SK-N-SH treated with all-trans-retinoic acid at 6 μM for 48 hours (cell line): Measurements from ENCODE around the gene CACNA1I.
"Not testable (repeated sequence)": the region's sequence is repeated elsewhere in the genome, so short reads cannot be mapped to it uniquely, and the experiment has no call there.

Experiments used
- ARNTL ChIP-seq: fragments of 450-650 bp; formaldehyde crosslinking; IDR thresholded peaks from 2 replicates; pipeline ENCODE4 v1.5.0; 2020; ENCODE audit warnings: low read depth, mild to moderate bottlenecking, moderate library complexity, borderline replicate concordance
- BACH2 ChIP-seq: fragments of 250-450 bp; sonication (Bioruptor Pico); IDR thresholded peaks from 2 replicates; pipeline ENCODE4 v1.9.0; 2021; ENCODE audit warnings: mild to moderate bottlenecking, borderline replicate concordance
- CSDC2 ChIP-seq: fragments of 250-450 bp; sonication (Bioruptor Pico); IDR thresholded peaks from 2 replicates; pipeline ENCODE4 v1.5.0; 2020; ENCODE audit warnings: mild to moderate bottlenecking, moderate library complexity
- OSR1 ChIP-seq: fragments of 250-450 bp; sonication (Bioruptor Pico); IDR thresholded peaks from 2 replicates; pipeline ENCODE4 v1.8.0; 2022; ENCODE audit warnings: moderate library complexity, mild to moderate bottlenecking, inconsistent platforms
- RARB ChIP-seq: fragments of 250-450 bp; sonication (Bioruptor Pico); IDR thresholded peaks from 2 replicates; pipeline ENCODE4 v1.8.0; 2021; ENCODE audit warnings: mild to moderate bottlenecking, moderate library complexity
- TCF4 ChIP-seq: fragments of 250-450 bp; sonication (Bioruptor Pico); IDR thresholded peaks from 2 replicates; pipeline ENCODE4 v1.8.0; 2021; ENCODE audit warnings: mild to moderate bottlenecking, moderate library complexity, borderline replicate concordance
- ZFP3 ChIP-seq: fragments of 250-450 bp; sonication (Bioruptor Pico); IDR thresholded peaks from 2 replicates; pipeline ENCODE4 v1.5.0; 2020; ENCODE audit warnings: mild to moderate bottlenecking, moderate library complexity
- ZNF565 ChIP-seq: fragments of 450-650 bp; formaldehyde crosslinking; conservative IDR thresholded peaks from 2 replicates; pipeline ENCODE4 v1.5.0; 2020; ENCODE audit warnings: low read depth, mild to moderate bottlenecking, moderate library complexity
- TF ChIP-seq, protein P1 (sequence below): fragments of 250-450 bp; sonication (Bioruptor Pico); IDR thresholded peaks from 2 replicates; pipeline ENCODE4 v1.8.0; 2020; ENCODE audit warnings: mild to moderate bottlenecking, moderate library complexity, borderline replicate concordance
- TF ChIP-seq, protein P2 (sequence below): fragments of 250-450 bp; sonication (Bioruptor Pico); IDR thresholded peaks from 2 replicates; pipeline ENCODE4 v1.5.1; 2021; ENCODE audit warnings: mild to moderate bottlenecking, moderate library complexity

DNA sequence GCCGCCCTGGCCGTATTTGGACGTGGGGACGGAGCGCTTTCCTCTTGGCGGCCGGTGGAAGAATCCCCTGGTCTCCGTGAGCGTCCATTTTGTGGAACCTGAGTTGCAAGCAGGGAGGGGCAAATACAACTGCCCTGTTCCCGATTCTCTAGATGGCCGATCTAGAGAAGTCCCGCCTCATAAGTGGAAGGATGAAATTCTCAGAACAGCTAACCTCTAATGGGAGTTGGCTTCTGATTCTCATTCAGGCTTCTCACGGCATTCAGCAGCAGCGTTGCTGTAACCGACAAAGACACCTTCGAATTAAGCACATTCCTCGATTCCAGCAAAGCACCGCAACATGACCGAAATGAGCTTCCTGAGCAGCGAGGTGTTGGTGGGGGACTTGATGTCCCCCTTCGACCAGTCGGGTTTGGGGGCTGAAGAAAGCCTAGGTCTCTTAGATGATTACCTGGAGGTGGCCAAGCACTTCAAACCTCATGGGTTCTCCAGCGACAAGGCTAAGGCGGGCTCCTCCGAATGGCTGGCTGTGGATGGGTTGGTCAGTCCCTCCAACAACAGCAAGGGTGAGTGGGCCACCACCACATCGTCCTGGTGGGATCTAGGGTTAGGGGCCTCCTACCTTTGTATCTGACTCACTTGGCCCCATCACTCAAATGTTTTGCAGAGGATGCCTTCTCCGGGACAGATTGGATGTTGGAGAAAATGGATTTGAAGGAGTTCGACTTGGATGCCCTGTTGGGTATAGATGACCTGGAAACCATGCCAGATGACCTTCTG lies 49.3 kb upstream of the CACNA1I start:
- not testable (repeated sequence) for TF ChIP-seq TCF4 (CRISPR knock-in tag); OSR1; ARNTL (CRISPR knock-in tag); RARB (CRISPR knock-in tag); BACH2; ZNF565 (CRISPR knock-in tag); CSDC2 (CRISPR knock-in tag); ZFP3
- TF ChIP-seq, protein P1, sequence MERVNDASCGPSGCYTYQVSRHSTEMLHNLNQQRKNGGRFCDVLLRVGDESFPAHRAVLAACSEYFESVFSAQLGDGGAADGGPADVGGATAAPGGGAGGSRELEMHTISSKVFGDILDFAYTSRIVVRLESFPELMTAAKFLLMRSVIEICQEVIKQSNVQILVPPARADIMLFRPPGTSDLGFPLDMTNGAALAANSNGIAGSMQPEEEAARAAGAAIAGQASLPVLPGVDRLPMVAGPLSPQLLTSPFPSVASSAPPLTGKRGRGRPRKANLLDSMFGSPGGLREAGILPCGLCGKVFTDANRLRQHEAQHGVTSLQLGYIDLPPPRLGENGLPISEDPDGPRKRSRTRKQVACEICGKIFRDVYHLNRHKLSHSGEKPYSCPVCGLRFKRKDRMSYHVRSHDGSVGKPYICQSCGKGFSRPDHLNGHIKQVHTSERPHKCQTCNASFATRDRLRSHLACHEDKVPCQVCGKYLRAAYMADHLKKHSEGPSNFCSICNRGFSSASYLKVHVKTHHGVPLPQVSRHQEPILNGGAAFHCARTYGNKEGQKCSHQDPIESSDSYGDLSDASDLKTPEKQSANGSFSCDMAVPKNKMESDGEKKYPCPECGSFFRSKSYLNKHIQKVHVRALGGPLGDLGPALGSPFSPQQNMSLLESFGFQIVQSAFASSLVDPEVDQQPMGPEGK, result not testable (repeated sequence)
- TF ChIP-seq, protein P2, sequence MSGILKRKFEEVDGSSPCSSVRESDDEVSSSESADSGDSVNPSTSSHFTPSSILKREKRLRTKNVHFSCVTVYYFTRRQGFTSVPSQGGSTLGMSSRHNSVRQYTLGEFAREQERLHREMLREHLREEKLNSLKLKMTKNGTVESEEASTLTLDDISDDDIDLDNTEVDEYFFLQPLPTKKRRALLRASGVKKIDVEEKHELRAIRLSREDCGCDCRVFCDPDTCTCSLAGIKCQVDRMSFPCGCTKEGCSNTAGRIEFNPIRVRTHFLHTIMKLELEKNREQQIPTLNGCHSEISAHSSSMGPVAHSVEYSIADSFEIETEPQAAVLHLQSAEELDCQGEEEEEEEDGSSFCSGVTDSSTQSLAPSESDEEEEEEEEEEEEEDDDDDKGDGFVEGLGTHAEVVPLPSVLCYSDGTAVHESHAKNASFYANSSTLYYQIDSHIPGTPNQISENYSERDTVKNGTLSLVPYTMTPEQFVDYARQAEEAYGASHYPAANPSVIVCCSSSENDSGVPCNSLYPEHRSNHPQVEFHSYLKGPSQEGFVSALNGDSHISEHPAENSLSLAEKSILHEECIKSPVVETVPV (CRISPR knock-in tag), result not testable (repeated sequence)
